Measurements from ENCODE around the gene SLC35D2. TPM values are rescaled to one million over a fixed set of nuclear protein-coding genes. Genes with fewer than 3 reads are reported as not detected.
A peak's percentile ranks its signal among the peaks of the same experiment; 100 is the strongest.

The SLC35D2 gene
- total and polyA plus RNA-seq, 10 donors, result 9.8 to 20.9 (median 13.5) TPM

DNA sequence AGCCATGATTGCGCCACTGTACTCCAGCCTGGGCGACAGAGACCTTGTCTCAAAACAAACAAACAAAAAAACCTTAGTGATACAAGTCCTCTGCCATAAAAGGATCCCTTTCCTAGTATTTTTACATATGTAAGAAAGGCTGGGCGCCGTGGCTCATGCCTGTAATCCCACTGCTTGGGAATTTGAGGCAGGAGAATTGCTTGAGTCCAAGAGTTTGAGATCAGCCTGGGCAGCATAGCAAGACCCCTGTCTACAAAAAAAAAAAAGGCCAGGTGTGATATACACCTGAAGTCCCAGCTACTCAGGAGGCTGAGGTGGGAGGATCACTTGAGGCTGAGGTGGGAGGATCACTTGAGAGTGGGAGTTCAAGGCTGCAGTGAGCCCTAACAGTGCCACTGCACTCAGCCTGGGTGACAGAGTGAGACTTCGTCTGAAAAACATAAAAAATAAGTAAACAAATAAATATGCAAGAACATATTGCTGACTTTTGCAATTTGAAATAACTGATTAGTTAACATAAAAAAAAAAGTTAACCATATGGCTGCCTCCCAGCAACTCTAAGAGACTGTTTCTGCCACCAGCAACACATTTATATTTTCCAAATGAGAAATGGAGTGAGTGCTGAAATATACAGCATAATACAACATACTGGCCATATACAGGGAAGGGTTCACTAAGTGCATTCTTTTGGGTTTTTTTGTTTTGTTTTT lies 27.8 kb upstream of the SLC35D2 start:
- intact Hi-C loops (cut with DNase I; ENCODE audit: low total_unique reads), result no loop called here
- Histone ChIP-seq H3K36me3 (no peaks in the 10 kb centered on the region), H3K4me1 (peaks cover 0 to 52% (median 27%) of the 10 kb centered on the region in 6 donors), H3K9me3 (no peaks in the 10 kb centered on the region), H3K4me3 (no peak overlapping the region), H3K27ac (no peak overlapping the region), H3K27me3 (replicated peaks in 1 of 7) (no peaks in the 10 kb centered on the region)
- TF ChIP-seq POLR2A (IDR thresholded peaks at IDR 0.05) (no peak), POLR2AphosphoS5 (IDR thresholded peaks at IDR 0.05) (no peak)
- TF ChIP-seq, protein P1, sequence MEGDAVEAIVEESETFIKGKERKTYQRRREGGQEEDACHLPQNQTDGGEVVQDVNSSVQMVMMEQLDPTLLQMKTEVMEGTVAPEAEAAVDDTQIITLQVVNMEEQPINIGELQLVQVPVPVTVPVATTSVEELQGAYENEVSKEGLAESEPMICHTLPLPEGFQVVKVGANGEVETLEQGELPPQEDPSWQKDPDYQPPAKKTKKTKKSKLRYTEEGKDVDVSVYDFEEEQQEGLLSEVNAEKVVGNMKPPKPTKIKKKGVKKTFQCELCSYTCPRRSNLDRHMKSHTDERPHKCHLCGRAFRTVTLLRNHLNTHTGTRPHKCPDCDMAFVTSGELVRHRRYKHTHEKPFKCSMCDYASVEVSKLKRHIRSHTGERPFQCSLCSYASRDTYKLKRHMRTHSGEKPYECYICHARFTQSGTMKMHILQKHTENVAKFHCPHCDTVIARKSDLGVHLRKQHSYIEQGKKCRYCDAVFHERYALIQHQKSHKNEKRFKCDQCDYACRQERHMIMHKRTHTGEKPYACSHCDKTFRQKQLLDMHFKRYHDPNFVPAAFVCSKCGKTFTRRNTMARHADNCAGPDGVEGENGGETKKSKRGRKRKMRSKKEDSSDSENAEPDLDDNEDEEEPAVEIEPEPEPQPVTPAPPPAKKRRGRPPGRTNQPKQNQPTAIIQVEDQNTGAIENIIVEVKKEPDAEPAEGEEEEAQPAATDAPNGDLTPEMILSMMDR (IDR thresholded peaks at IDR 0.05 in 8 of 11, conservative IDR thresholded peaks at IDR 0.05 in 3 of 11), result no peak
- WGBS, 5 donors, result 87 to 93% (median 92%) methylated on average over 5 of the region's 5 CpGs
- DNase-seq, result no peak

DNA sequence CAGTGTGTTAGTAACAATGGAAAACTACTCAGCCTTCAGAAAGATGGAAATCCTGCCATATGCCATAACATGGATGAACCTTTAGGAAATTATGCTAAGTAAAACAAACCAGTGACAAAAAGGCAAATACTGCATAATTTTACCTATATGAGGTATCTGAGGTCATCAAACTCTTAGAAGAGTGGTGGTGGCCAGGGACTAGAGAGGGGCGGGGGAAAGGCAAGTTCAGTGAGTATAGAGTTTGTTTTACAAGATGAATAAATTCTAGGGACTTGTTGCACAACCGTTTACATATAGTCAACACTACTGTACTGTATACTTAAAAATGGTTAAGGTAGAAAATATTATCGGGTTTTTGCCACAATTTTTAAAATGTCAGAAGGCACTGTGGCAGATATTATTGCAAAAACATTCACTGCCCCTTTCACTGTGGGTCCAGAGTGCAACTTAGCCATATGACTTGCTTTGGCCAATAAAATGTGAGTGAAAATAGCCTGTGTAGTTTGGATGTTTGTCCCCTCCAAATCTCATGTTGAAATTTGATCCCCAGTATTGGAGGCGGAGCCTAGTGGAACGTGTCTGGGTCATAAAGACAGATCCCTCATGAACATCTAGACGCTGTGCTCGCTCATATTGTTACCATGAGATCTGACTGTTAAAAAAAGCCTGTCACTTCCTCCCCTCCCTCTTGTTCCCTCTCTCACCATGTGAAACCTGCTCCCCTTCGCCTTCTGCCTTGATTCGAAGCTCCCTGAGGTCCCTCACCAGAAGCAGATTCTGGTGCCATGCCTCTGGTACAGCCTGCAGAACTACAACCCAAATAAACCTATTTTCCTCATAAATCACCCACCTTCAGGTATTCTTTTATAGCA lies 25.1 kb upstream of the SLC35D2 start:
- no peak for DNase-seq
- H3K4me3 ChIP-seq, result no peak overlapping the region
- no peaks in the 10 kb centered on the region for H3K27me3 ChIP-seq (replicated peaks in 1 of 7)
- intact Hi-C loops (cut with DNase I; ENCODE audit: low total_unique reads), result no loop called here
- H3K36me3 ChIP-seq, result no peaks in the 10 kb centered on the region
- peaks cover 0 to 31% (median 11%) of the 10 kb centered on the region in 6 donors for H3K4me1 ChIP-seq
- 74 to 80% (median 77%) methylated on average over 9 of the region's 9 CpGs for WGBS, 5 donors
- H3K27ac ChIP-seq, result no peak overlapping the region
- TF ChIP-seq, protein P1 (IDR thresholded peaks at IDR 0.05 in 8 of 11, conservative IDR thresholded peaks at IDR 0.05 in 3 of 11), result no peak
- TF ChIP-seq POLR2AphosphoS5 (IDR thresholded peaks at IDR 0.05) (no peak), POLR2A (IDR thresholded peaks at IDR 0.05) (no peak)
- H3K9me3 ChIP-seq, result no peaks in the 10 kb centered on the region

DNA sequence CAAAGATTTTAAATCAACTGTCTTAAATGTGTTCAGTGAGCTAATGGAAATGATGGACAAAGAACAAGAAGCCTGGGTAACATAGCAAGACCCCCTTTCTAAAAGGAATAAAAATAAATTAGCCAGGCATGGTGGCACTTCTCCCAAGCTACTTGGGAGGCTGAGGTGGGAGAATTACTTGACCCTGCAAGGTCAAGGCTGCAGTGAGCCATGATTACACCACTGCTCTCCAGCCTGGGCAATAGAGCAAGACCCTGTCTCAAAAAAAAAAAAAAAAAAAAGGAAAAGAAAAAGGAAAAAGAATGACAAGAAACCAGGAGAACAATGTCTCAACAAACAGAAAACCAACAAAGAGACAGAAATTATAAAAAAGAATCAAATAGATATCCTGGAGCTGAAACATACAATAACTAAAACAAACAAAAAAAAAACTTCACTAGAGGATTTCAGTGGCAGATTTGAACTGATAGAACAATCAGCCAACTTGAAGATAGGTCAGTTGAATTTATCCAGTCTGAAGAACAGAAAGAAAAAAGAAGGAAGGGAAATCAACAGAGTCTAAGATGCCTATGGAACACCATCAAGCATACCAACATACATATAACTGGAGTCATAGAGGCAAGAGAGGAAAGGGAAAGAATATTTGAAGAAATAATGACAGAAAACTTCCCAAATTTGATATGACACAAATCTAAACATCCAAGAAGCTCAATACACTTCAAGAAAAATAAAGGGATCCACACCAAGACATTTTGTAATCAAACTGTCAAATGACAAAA lies 16.8 kb upstream of the SLC35D2 start:
- peaks cover 0 to 18% (median 7%) of the 10 kb centered on the region in 6 donors for H3K4me1 ChIP-seq
- peak overlapping the region in 1 of 8 donors; percentile 70 for H3K27ac ChIP-seq
- no peak for TF ChIP-seq POLR2AphosphoS5 (IDR thresholded peaks at IDR 0.05)
- TF ChIP-seq POLR2A (IDR thresholded peaks at IDR 0.05), result no peak
- TF ChIP-seq, protein P1 (IDR thresholded peaks at IDR 0.05 in 8 of 11, conservative IDR thresholded peaks at IDR 0.05 in 3 of 11), result no peak
- H3K27me3 ChIP-seq (replicated peaks in 1 of 7), result no peaks in the 10 kb centered on the region
- H3K36me3 ChIP-seq, result no peaks in the 10 kb centered on the region
- H3K9me3 ChIP-seq, result peaks cover 0 to 13% (median 10%) of the 10 kb centered on the region in 8 donors
- H3K4me3 ChIP-seq, result no peak overlapping the region
- intact Hi-C loops (cut with DNase I; ENCODE audit: low total_unique reads), result no loop called here
- DNase-seq, result no peak

Measured in spleen (tissue), 11 donors.